ENCODE measurements around the gene TNS3.

DNA sequence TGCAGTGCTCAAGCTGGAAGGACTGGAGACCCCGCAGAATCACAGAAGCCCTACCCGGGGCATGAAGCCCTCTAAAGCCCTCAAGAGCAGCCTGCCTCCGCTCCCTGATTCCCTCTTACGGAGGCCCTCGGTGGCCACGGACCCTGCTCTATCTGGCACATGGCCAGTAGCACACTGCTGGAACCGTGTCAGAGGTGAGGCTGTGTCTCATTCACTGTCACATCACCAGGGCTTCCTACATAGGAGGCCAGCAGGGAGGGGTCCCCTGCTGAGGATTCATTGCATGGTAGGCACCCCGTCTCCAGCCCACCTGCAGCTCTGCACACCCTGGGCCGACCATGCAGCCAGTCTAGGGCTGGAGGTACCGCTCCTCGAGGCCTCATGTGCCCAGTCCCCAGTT is 259.2 kb downstream of the TNS3 start:
- TF ChIP-seq, protein P1, sequence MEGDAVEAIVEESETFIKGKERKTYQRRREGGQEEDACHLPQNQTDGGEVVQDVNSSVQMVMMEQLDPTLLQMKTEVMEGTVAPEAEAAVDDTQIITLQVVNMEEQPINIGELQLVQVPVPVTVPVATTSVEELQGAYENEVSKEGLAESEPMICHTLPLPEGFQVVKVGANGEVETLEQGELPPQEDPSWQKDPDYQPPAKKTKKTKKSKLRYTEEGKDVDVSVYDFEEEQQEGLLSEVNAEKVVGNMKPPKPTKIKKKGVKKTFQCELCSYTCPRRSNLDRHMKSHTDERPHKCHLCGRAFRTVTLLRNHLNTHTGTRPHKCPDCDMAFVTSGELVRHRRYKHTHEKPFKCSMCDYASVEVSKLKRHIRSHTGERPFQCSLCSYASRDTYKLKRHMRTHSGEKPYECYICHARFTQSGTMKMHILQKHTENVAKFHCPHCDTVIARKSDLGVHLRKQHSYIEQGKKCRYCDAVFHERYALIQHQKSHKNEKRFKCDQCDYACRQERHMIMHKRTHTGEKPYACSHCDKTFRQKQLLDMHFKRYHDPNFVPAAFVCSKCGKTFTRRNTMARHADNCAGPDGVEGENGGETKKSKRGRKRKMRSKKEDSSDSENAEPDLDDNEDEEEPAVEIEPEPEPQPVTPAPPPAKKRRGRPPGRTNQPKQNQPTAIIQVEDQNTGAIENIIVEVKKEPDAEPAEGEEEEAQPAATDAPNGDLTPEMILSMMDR (IDR thresholded peaks at IDR 0.05; ENCODE audit: low read depth, low read length), result no peak
- TF ChIP-seq POLR2A (IDR thresholded peaks at IDR 0.05; ENCODE audit: extremely low read depth, insufficient read length) (no peak), MYC (IDR thresholded peaks at IDR 0.05; ENCODE audit: low read depth, low read length) (no peak)
- TF ChIP-seq, protein P2, sequence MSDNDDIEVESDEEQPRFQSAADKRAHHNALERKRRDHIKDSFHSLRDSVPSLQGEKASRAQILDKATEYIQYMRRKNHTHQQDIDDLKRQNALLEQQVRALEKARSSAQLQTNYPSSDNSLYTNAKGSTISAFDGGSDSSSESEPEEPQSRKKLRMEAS (IDR thresholded peaks at IDR 0.05; ENCODE audit: low read depth, low read length), result no peak
